ENCODE measurements around the gene AP3S1. TPM values are rescaled to one million over a fixed set of nuclear protein-coding genes. Genes with fewer than 3 reads are reported as not detected.
"Not testable (repeated sequence)": the region's sequence is repeated elsewhere in the genome, so short reads cannot be mapped to it uniquely, and the experiment has no call there.

AP3S1 gene
- total RNA-seq, 4 donors from 2014 or later = 59.6 to 86.9 (median 77.6) TPM

- ATAC-seq (ENCODE audit: low FRiP score) = no peak
- no peak for TF ChIP-seq CTCF (IDR thresholded peaks at IDR 0.05)
- no peak for DNase-seq (ENCODE audit: low spot score)
Observed at GRCh38 chr5:115884704-115885103, 43.0 kb downstream of the AP3S1 start.

- not testable (repeated sequence) for ATAC-seq (ENCODE audit: low FRiP score)
Observed at GRCh38 chr5:115885208-115885607, 43.5 kb downstream of the AP3S1 start.

GRCh38 chr5:115888027-115888426 lies 46.3 kb downstream of the AP3S1 start:
- no peak for TF ChIP-seq CTCF (IDR thresholded peaks at IDR 0.05)
- ATAC-seq (ENCODE audit: low FRiP score) (peak; percentile 44), DNase-seq (ENCODE audit: low spot score) (no peak)

More at GRCh38 chr5:115885208-115885607, 43.5 kb downstream of the AP3S1 start:
- not testable (repeated sequence) for DNase-seq (ENCODE audit: low spot score)

GRCh38 chr5:115892021-115892420 lies 50.3 kb downstream of the AP3S1 start:
- DNase-seq (ENCODE audit: low spot score) = no peak
- TF ChIP-seq CTCF (IDR thresholded peaks at IDR 0.05) = no peak
- ATAC-seq (ENCODE audit: low FRiP score) = no peak

GRCh38 chr5:115894342-115894741 lies 52.6 kb downstream of the AP3S1 start:
- no peak for DNase-seq (ENCODE audit: low spot score)
- TF ChIP-seq CTCF (IDR thresholded peaks at IDR 0.05) = no peak
- no peak for ATAC-seq (ENCODE audit: low FRiP score)

- no peak for DNase-seq (ENCODE audit: low spot score)
- TF ChIP-seq CTCF (IDR thresholded peaks at IDR 0.05) = no peak
- peak; percentile 66 for ATAC-seq (ENCODE audit: low FRiP score)
Observed at GRCh38 chr5:115895821-115896220, 54.1 kb downstream of the AP3S1 start.

GRCh38 chr5:115898656-115899055 lies 56.9 kb downstream of the AP3S1 start:
- ATAC-seq (ENCODE audit: low FRiP score) (no peak), DNase-seq (ENCODE audit: low spot score) (no peak)
- no peak for TF ChIP-seq CTCF (IDR thresholded peaks at IDR 0.05)

GRCh38 chr5:115907177-115907576 lies 65.4 kb downstream of the AP3S1 start:
- TF ChIP-seq CTCF (IDR thresholded peaks at IDR 0.05) = no peak
- DNase-seq (ENCODE audit: low spot score) (no peak), ATAC-seq (ENCODE audit: low FRiP score) (no peak)

GRCh38 chr5:115913623-115914400 lies 72.1 kb downstream of the AP3S1 start:
- DNase-seq (ENCODE audit: low spot score); ATAC-seq (ENCODE audit: low FRiP score): not testable (repeated sequence)
